Neuronal stem cell (in vitro differentiated cells): ENCODE results near the gene NFKBIZ.
"Not testable (repeated sequence)": the region's sequence is repeated elsewhere in the genome, so short reads cannot be mapped to it uniquely, and the experiment has no call there.

ENCODE experiments used
- DNase-seq: peaks from one replicate; pipeline ENCODE4 v3.0.0-alpha.2; 2013; ENCODE audit warnings: low spot score
- H2AFZ ChIP-seq: one replicate; pipeline ENCODE4 v1.6.1; 2013; ENCODE audit warnings: mild to moderate bottlenecking, low read length, inconsistent platforms
- H2AK5ac ChIP-seq: 2 replicates; pipeline ENCODE4 v1.6.1; 2013; ENCODE audit warnings: low read depth, mild to moderate bottlenecking, inconsistent platforms, low read length, moderate library complexity, mixed read lengths
- H2BK120ac ChIP-seq: 2 replicates; pipeline ENCODE4 v1.6.1; 2013; ENCODE audit warnings: low read depth, mild to moderate bottlenecking, inconsistent platforms, low read length, moderate library complexity, mixed read lengths
- H2BK12ac ChIP-seq: one replicate; pipeline ENCODE4 v1.6.1; 2013; ENCODE audit warnings: low read length, inconsistent platforms
- H2BK15ac ChIP-seq: 2 replicates; pipeline ENCODE4 v1.6.1; 2013; ENCODE audit warnings: mild to moderate bottlenecking, low read length, inconsistent platforms, mixed read lengths
- H2BK5ac ChIP-seq: one replicate; pipeline ENCODE4 v1.6.1; 2013; ENCODE audit warnings: inconsistent platforms, mild to moderate bottlenecking, low read length, moderate library complexity
- H3K14ac ChIP-seq: one replicate; pipeline ENCODE4 v1.6.1; 2013; ENCODE audit warnings: low read length, inconsistent platforms
- H3K18ac ChIP-seq: 2 replicates; pipeline ENCODE4 v1.6.1; 2013; ENCODE audit warnings: low read length, inconsistent platforms
- H3K23ac ChIP-seq: 2 replicates; pipeline ENCODE4 v1.6.1; 2013; ENCODE audit warnings: low read depth, mild to moderate bottlenecking, mixed read lengths, low read length, inconsistent platforms; ENCODE audit not compliant: poor library complexity
- H3K27ac ChIP-seq: replicated peaks from 3 replicates; pipeline ENCODE4 v1.5.1; 2013; ENCODE audit warnings: low read length, inconsistent platforms
- H3K27me3 ChIP-seq, 3 experiments: 2 replicates each; pipeline ENCODE4 v1.6.1; 2013; ENCODE audit warnings: low read length in 3 of 3, mild to moderate bottlenecking in 2 of 3, inconsistent platforms in 1 of 3, low read depth in 1 of 3, mixed read lengths in 1 of 3, moderate library complexity in 1 of 3; ENCODE audit not compliant: control insufficient read depth in 3 of 3, insufficient read depth in 3 of 3
- H3K36me3 ChIP-seq, 2 donors: replicated peaks in 1 of 2; 2 replicates each; pipeline ENCODE4 v1.6.1; 2013; ENCODE audit warnings: low read length in 2 of 2; ENCODE audit not compliant: control insufficient read depth in 2 of 2, insufficient read depth in 2 of 2
- H3K4ac ChIP-seq: 2 replicates; pipeline ENCODE4 v1.6.1; 2013; ENCODE audit warnings: inconsistent platforms, mild to moderate bottlenecking, low read length, moderate library complexity
- H3K4me1 ChIP-seq, 2 donors: 1 replicate in 1 of 2; 2 replicates in 1 of 2; pipeline ENCODE4 v1.6.1; 2013; ENCODE audit warnings: low read length in 2 of 2, low read depth in 1 of 2; ENCODE audit not compliant: control insufficient read depth in 2 of 2, insufficient read depth in 1 of 2
- H3K4me2 ChIP-seq: one replicate; pipeline ENCODE4 v1.6.1; 2013; ENCODE audit warnings: mild to moderate bottlenecking, low read length, inconsistent platforms; ENCODE audit not compliant: insufficient read depth, poor library complexity, severe bottlenecking
- H3K4me3 ChIP-seq, 2 donors: 2 replicates each; pipeline ENCODE4 v1.5.1; 2013; ENCODE audit warnings: low read length in 2 of 2, mild to moderate bottlenecking in 2 of 2, inconsistent platforms in 1 of 2, moderate library complexity in 1 of 2
- H3K79me1 ChIP-seq: one replicate; pipeline ENCODE4 v1.6.1; 2013; ENCODE audit warnings: low read depth, mild to moderate bottlenecking, inconsistent platforms, low read length, moderate library complexity
- H3K9ac ChIP-seq: one replicate; pipeline ENCODE4 v1.6.1; 2013; ENCODE audit warnings: mild to moderate bottlenecking, low read depth, low read length, inconsistent platforms; ENCODE audit not compliant: poor library complexity
- H3K9me3 ChIP-seq, 2 donors: replicated peaks in 1 of 2; 2 replicates each; pipeline versions ENCODE3 to v1.6.1; 2013; ENCODE audit warnings: low read length in 2 of 2, mild to moderate bottlenecking in 2 of 2, inconsistent platforms in 1 of 2, low read depth in 1 of 2, mixed read lengths in 1 of 2, moderate library complexity in 1 of 2; ENCODE audit not compliant: control insufficient read depth in 2 of 2, insufficient read depth in 1 of 2
- H4K8ac ChIP-seq: one replicate; pipeline ENCODE4 v1.6.1; 2013; ENCODE audit warnings: low read depth, mild to moderate bottlenecking, inconsistent platforms, low read length, moderate library complexity
- H4K91ac ChIP-seq: one replicate; pipeline ENCODE4 v1.6.1; 2013; ENCODE audit warnings: low read length, low read depth, mild to moderate bottlenecking, inconsistent platforms; ENCODE audit not compliant: poor library complexity
- WGBS, 2 donors: extraction: QIAGEN DNeasy Blood & Tissue Kit; methylation state at CpG; one replicate each; pipeline ENCODE4 v1.1.7; 2013; ENCODE audit warnings: missing lambda C conversion rate in 2 of 2, mixed read lengths in 1 of 2; ENCODE audit not compliant: insufficient read length in 2 of 2, insufficient replicate concordance in 1 of 2; ENCODE audit errors: extremely low coverage in 2 of 2; 5-methylcytosine and 5-hydroxymethylcytosine counted together

Gene NFKBIZ

DNA sequence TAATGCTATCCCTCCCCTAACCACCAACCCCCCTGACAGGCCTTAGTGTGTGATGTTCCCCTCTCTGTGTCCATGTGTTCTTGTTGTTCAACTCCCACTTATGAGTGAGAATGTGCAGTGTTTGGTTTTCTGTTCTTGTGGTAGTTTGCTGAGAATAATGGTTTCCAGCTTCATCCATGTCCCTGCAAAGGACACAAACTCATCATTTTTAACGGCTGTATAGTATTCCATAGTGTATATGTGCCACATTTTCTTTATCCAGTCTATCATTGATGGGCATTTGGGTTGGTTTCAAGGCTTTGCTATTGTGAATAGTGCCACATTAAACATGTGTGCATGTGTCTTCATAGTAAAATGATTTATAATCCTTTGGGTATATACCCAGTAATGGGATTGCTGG is 56.3 kb downstream of the NFKBIZ start:
- H3K36me3 ChIP-seq: not testable (repeated sequence)

More for the DNA sequence above, 56.3 kb downstream of the NFKBIZ start:
- not testable (repeated sequence) for H3K27me3 ChIP-seq, H3K4me3 ChIP-seq, H3K18ac ChIP-seq, H3K9me3 ChIP-seq, H3K27ac ChIP-seq, H4K8ac ChIP-seq, H2BK15ac ChIP-seq, DNase-seq, H2AFZ ChIP-seq, H3K14ac ChIP-seq, H3K9ac ChIP-seq, H4K91ac ChIP-seq, H3K4ac ChIP-seq, H2BK120ac ChIP-seq, H2BK12ac ChIP-seq, H3K23ac ChIP-seq, H3K4me2 ChIP-seq, H2AK5ac ChIP-seq, H3K4me1 ChIP-seq, H3K79me1 ChIP-seq, H2BK5ac ChIP-seq
- WGBS, 2 donors: no CpG with 5 or more reads among the region's 1 CpG
